HG03139 (cell line): ENCODE data around the gene CHD5.

ENCODE experiments used
- ATAC-seq: cut with Tn5 transposase; IDR thresholded peaks from one replicate; pipeline ENCODE4 v1.9.1; 2021; ENCODE audit not compliant: unreplicated experiment

Gene CHD5

GRCh38 chr1:6134741-6135510, 45.2 kb downstream of the CHD5 start:
- no peak for ATAC-seq

GRCh38 chr1:6134206-6134605, 45.9 kb downstream of the CHD5 start:
- ATAC-seq: no peak

DNA sequence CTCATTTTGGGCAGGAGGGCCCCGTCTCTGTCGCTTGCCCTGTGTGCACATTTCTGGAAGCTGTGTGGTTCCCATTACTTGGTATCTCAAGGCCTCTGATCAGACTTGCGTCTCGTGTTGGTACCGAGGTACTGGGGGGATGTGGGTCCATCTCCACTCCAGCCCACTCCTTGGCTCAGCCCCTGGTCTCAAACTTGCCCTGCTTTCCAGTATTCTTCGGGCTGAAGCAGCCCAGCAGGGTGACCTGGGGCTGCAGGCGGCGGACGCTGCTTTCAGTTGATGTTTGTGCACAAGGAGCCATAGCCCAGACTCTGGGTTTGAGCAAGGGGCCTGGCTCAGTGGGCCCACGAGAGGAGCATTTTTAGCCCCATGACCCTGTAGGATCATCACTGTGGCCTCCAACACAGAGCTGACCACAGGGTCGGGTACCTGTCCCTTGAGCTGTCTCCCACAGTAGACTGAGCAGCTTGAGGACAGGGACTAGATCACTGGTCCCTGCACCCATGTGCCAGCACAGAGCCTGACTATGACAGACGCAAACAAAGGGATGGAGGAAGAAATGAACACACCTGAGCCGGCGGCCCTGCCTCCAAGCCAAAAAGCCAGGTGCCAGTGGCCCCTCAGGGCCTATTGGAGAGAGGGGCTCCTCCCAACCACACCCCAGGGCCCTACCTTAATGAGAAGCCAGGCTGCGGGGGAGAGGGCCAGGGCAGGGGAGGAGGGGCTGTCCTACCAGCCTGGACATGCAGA, 46.8 kb downstream of the CHD5 start:
- no peak for ATAC-seq

- ATAC-seq: no peak
These were observed 48.6 kb downstream of the CHD5 start for GRCh38 chr1:6131561-6131960.

DNA sequence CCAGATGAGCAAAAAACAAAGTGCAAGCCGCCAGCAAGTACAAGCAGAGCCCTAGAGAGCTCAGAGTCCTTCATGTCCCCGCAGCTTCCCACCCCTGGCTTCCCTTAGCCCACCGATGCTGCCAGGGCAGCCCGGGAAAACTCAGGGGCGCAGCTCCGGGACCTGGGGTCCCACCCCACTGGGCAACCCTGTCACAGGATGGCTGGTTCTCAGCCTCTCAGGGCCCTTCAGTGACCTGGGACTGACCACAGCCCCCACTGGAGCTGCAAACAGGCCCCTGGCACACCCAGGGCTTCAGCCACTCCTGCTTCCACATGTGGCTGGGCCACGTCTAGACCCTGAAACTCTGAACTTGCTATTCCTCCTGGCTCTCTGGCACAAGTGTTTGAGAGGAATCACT, 49.5 kb downstream of the CHD5 start:
- no peak for ATAC-seq

DNA sequence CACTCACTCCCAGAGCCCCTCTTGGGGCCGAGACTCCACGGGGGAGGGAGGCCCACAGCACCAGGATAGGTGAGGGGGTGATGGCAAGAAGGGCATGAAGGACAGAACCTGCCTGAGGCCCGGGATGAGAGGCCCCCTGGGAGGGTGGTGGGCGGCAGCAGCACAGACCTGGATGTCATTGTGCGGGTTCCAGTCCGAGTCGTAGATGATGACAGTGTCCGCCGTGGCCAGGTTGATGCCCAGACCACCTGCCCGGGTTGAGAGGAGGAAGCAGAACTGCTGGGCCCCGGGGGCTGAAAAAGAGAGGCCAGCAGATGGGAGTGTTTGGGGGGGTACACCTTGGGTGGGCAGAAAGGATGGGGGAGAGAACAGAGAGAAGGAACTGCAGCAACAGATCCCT, 50.1 kb downstream of the CHD5 start:
- ATAC-seq: no peak

GRCh38 chr1:6129313-6129712, 50.8 kb downstream of the CHD5 start:
- no peak for ATAC-seq

DNA sequence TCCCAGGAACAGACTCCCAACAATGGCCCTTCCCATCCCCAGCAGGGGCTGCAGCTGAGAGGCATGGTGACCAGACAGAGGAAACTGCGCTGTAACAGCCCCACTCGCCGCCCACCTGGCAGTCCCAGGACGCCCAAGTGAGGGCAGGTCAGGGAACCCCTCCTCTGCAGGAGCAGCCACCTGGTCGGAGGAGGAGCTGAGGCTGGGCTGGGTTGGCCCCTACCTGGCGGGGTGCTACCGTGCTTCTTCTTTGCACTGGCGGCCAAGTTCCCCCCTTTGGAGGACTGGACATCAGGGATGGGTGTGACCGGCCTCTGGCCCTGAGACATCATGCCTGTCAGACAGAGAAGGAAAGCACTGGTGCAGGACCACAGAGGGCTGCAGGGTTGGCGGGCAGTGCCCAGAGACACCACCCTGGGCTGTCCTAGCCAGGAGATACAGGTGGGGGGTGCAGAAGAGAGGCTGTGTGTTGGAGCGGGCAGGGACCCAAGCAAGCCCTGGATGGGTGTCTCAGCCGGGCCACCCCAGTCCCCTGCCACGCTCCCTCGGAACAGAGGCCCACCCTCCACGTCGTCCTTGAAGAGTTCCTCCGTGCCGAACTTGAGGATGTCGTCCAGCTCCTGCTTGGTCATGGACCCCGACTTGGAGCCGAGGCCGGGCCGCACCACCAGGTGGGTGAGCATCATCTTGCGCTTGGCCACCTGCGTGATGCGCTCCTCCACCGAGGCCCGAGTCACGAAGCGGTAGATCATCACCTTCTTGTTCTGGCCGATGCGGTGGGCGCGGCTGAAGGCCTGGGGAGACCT, 51.6 kb downstream of the CHD5 start:
- ATAC-seq: no peak

DNA sequence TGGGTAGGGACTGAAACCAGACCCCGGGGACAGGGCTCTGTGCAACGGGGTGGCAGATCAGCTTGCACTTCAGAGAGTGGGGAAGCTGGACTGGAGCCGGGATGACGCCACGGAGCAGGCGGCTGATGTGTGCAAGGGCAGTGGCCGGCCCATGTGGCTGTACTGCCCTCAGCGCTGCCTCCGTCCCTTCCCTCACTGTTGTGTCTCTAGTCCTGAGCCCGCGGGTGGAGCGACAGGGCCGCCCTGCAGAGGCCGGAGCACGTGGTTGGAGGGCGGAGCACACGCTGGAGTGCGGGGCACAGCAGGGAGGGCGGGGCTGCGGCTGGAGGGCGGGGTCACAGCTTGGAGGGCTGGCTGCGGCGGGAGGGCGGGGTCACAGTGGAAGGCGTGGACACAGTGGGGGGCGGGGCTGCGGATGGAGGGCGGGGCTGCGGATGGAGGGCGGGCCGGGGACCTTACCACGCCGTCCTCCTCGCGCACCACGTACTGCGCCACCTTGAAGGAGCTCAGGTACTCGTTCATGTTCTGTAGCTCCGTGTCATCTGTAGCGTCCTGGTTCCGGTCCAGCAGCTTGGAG, 52.4 kb downstream of the CHD5 start:
- ATAC-seq: no peak

- ATAC-seq: no peak
These were observed 53.5 kb downstream of the CHD5 start for GRCh38 chr1:6126521-6127067.

DNA sequence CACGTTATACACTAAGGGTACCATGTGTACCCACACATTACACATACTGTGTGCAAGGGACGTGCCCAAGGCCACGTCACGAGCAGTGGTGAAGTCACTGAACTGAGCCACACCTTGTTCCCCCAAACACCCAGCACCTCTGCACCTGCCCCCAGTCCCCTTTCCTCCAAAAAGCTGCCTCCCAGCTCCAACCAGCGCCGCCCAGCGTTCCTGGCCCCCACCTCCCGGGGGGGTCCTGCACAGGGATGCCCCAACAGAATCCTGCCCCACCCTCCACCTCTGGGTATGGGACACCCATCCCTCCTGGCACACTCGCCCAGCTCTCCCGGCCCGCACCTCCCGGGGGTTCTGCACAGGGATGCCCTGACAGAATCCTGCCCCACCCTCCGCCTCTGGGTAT, 54.1 kb downstream of the CHD5 start:
- no peak for ATAC-seq

DNA sequence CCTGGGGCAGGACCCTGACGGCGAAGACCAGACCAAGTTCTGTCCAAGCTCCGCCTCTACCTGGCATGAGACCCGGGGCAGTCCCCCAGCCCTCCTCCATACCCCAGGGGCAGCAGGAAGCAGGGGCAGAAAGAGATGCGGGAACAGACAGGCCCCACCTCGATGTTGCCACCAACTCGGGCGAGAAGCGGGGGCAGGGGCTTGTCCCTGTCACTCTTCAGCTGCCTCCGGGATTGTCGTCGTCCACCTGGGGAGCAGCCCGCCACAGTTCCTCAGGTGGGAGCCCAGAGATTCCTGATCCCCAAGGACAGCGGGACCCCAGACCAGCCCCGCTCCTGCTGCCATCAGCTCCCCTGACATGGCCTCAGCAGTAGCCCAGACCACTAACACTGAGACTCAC, 54.8 kb downstream of the CHD5 start:
- no peak for ATAC-seq

- no peak for ATAC-seq
These were observed 55.3 kb downstream of the CHD5 start for GRCh38 chr1:6124746-6125365.

GRCh38 chr1:6124341-6124740, 55.8 kb downstream of the CHD5 start:
- ATAC-seq: no peak

DNA sequence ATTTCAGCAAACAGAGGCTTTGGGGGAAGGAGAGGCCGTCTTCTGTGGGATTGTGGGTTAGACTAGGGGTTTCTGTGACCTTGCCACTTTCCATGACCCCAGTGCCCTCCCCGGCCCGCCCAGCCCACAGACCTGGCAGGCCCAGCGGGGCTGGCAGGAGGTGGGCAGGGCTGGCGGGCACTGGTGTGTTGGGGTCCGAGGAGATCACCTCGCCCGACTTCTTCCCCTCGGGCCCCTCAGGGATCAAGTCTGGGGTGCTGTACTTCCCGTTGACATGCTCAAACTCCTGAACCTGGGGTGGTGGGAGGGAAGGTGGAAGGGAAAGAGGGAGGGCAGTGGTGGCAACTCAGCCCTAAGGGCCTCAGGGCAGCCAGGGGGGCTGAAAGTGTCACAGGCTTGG, 56.3 kb downstream of the CHD5 start:
- ATAC-seq: no peak

GRCh38 chr1:6123083-6123482, 57.0 kb downstream of the CHD5 start:
- ATAC-seq: no peak

- ATAC-seq: no peak
These were observed 58.3 kb downstream of the CHD5 start for GRCh38 chr1:6121651-6122370.

DNA sequence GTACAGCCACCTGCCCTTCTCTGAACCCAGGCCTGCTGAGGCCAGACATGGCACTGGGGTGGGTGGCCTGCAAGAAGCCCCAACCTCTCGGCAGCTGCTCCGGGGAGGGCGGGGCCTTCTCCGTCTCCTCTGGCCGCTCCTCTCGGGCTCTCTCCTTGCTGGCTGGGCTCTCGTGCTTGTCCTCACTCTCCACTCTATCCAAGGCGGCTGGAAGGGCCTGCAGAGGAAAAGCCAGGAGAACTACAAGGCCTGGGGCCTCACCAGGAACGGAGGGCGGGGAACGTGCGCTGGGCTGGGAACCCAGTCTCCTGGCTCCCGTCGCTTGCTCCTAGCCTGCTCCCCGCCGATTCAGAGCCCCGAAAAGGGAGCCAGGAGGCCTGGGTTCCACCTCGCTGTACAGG, 59.1 kb downstream of the CHD5 start:
- no peak for ATAC-seq

- ATAC-seq: no peak
These were observed 61.7 kb downstream of the CHD5 start for GRCh38 chr1:6118415-6118814.

- no peak for ATAC-seq
These were observed 62.5 kb downstream of the CHD5 start for GRCh38 chr1:6117624-6118023.
